WTC11 (cell line): Measurements from ENCODE around the gene N4BP2L1. TPM values are rescaled to one million over a fixed set of nuclear protein-coding genes. Genes with fewer than 3 reads are reported as not detected.

Source experiments
- ATAC-seq: fragments of 200-7000 bp; cut with Tn5 transposase; 2 replicates; pipeline ENCODE4 v1.10.0; 2021; ENCODE audit warnings: mild to moderate bottlenecking, moderate library complexity
- CTCF ChIA-PET: fragments of 300-600 bp; sonication (Branson Sonifier 250); formaldehyde crosslinking; loops from one replicate; lab custom pipeline; 2021; ENCODE audit warnings: antibody characterized with exemption; lab: Charles Lee
- POLR2A ChIA-PET: fragments of 350-600 bp; sonication (Branson Sonifier 250); formaldehyde crosslinking; loops from one replicate; lab custom pipeline; 2021; ENCODE audit warnings: antibody characterized with exemption; lab: Charles Lee
- DNase-seq: peaks from one replicate; pipeline ENCODE4 v3.0.0; 2021; ENCODE audit warnings: low spot score
- H3K27ac Mint-ChIP-seq: 2 replicates; pipeline ENCODE4 v1.8.0; 2021; ENCODE audit warnings: mixed read lengths
- H3K27me3 Mint-ChIP-seq: 2 replicates; pipeline ENCODE4 v1.8.0; 2021; ENCODE audit warnings: low read depth, mild to moderate bottlenecking, moderate library complexity, mixed read lengths
- H3K36me3 Mint-ChIP-seq: 2 replicates; pipeline ENCODE4 v1.8.0; 2021; ENCODE audit warnings: mixed read lengths
- H3K4me1 Mint-ChIP-seq: 2 replicates; pipeline ENCODE4 v1.8.0; 2022; ENCODE audit warnings: mixed read lengths
- H3K4me3 Mint-ChIP-seq: 2 replicates; pipeline ENCODE4 v1.8.0; 2021; ENCODE audit warnings: mild to moderate bottlenecking, moderate library complexity, mixed read lengths
- H3K9me3 Mint-ChIP-seq: 2 replicates; pipeline ENCODE4 v1.8.0; 2021; ENCODE audit warnings: mixed read lengths
- CTCF ChIP-seq: fragments of 200-600 bp; IDR thresholded peaks from 2 replicates; pipeline ENCODE4 v1.8.0; 2022; ENCODE audit warnings: antibody characterized with exemption
- JUN ChIP-seq: sonication (generic); formaldehyde crosslinking; IDR thresholded peaks from 2 replicates; pipeline ENCODE4 v1.8.0; 2023; ENCODE audit warnings: mild to moderate bottlenecking, missing genetic modification reagents
- NFATC4 ChIP-seq: fragments of 250-450 bp; sonication (Bioruptor Pico); IDR thresholded peaks from 2 replicates; pipeline ENCODE4 v1.9.0; 2021; ENCODE audit warnings: mild to moderate bottlenecking
- NFE2L1 ChIP-seq: sonication (generic); formaldehyde crosslinking; IDR thresholded peaks from 2 replicates; pipeline ENCODE4 v1.8.1; 2023; ENCODE audit warnings: missing genetic modification reagents
- RELA ChIP-seq: sonication (generic); formaldehyde crosslinking; IDR thresholded peaks from 2 replicates; pipeline ENCODE4 v1.8.1; 2022; ENCODE audit warnings: missing genetic modification reagents, mild to moderate bottlenecking, borderline replicate concordance
- RORB ChIP-seq: fragments of 250-450 bp; sonication (Bioruptor Pico); IDR thresholded peaks from 2 replicates; pipeline ENCODE4 v1.9.0; 2021; ENCODE audit warnings: mild to moderate bottlenecking
- TP53 ChIP-seq: sonication (generic); formaldehyde crosslinking; IDR thresholded peaks from 2 replicates; pipeline ENCODE4 v1.8.1; 2023; ENCODE audit warnings: mild to moderate bottlenecking, missing genetic modification reagents
- ZNF219 ChIP-seq: sonication (generic); formaldehyde crosslinking; IDR thresholded peaks from 2 replicates; pipeline ENCODE4 v1.8.0; 2023; ENCODE audit warnings: missing genetic modification reagents, mild to moderate bottlenecking, borderline replicate concordance
- ZNF232 ChIP-seq: sonication (generic); formaldehyde crosslinking; IDR thresholded peaks from 2 replicates; pipeline ENCODE4 v1.8.0; 2022; ENCODE audit warnings: mild to moderate bottlenecking, missing genetic modification reagents
- ZNF263 ChIP-seq: sonication (generic); formaldehyde crosslinking; IDR thresholded peaks from 2 replicates; pipeline ENCODE4 v1.8.1; 2022; ENCODE audit warnings: low read depth, mild to moderate bottlenecking, moderate library complexity, missing genetic modification reagents
- ZNF317 ChIP-seq: sonication (generic); formaldehyde crosslinking; IDR thresholded peaks from 2 replicates; pipeline ENCODE4 v1.8.1; 2023; ENCODE audit warnings: low read depth, mild to moderate bottlenecking, moderate library complexity, missing genetic modification reagents, borderline replicate concordance
- ZNF423 ChIP-seq: fragments of 250-450 bp; sonication (Bioruptor Pico); IDR thresholded peaks from 2 replicates; pipeline ENCODE4 v2.1.2; 2022; ENCODE audit warnings: mild to moderate bottlenecking, moderate library complexity
- ZNF532 ChIP-seq: fragments of 250-450 bp; sonication (Bioruptor Pico); IDR thresholded peaks from 2 replicates; pipeline ENCODE4 v1.9.0; 2021; ENCODE audit warnings: mild to moderate bottlenecking, borderline replicate concordance
- total RNA-seq: library from RNA; stranded (reverse); gene quantifications from 3 replicates; pipeline ENCODE4 v1.2.3, GENCODE V29; 2021
- TF ChIP-seq, protein P1 (sequence below): sonication (generic); formaldehyde crosslinking; IDR thresholded peaks from 2 replicates; pipeline ENCODE4 v1.8.0; 2022; ENCODE audit warnings: mild to moderate bottlenecking, missing genetic modification reagents
- TF ChIP-seq, protein P2 (sequence below): fragments of 250-450 bp; sonication (Bioruptor Pico); IDR thresholded peaks from 2 replicates; pipeline ENCODE4 v1.9.0; 2021; ENCODE audit warnings: moderate library complexity, mild to moderate bottlenecking, inconsistent platforms, borderline replicate concordance
- TF ChIP-seq, protein P3 (sequence below): sonication (generic); formaldehyde crosslinking; IDR thresholded peaks from 2 replicates; pipeline ENCODE4 v1.8.0; 2023; ENCODE audit warnings: mild to moderate bottlenecking, missing genetic modification reagents
- TF ChIP-seq, protein P4 (sequence below): fragments of 250-450 bp; sonication (Bioruptor Pico); IDR thresholded peaks from 2 replicates; pipeline ENCODE4 v1.9.0; 2021; ENCODE audit warnings: mild to moderate bottlenecking
- TF ChIP-seq, protein P5 (sequence below): sonication (generic); formaldehyde crosslinking; IDR thresholded peaks from 2 replicates; pipeline ENCODE4 v1.8.1; 2023; ENCODE audit warnings: mild to moderate bottlenecking, missing genetic modification reagents, moderate library complexity

N4BP2L1 gene
- total RNA-seq, 1 experiment from 2014 or later = 3.8 TPM

- TF ChIP-seq NFATC4 (no peak), TP53 (CRISPR knock-in tag) (no peak), ZNF232 (CRISPR knock-in tag) (no peak), RORB (CRISPR knock-in tag) (no peak), JUN (CRISPR knock-in tag) (no peak), RELA (CRISPR knock-in tag) (no peak), ZNF219 (CRISPR knock-in tag) (no peak), ZNF263 (no peak)
- TF ChIP-seq, protein P1, sequence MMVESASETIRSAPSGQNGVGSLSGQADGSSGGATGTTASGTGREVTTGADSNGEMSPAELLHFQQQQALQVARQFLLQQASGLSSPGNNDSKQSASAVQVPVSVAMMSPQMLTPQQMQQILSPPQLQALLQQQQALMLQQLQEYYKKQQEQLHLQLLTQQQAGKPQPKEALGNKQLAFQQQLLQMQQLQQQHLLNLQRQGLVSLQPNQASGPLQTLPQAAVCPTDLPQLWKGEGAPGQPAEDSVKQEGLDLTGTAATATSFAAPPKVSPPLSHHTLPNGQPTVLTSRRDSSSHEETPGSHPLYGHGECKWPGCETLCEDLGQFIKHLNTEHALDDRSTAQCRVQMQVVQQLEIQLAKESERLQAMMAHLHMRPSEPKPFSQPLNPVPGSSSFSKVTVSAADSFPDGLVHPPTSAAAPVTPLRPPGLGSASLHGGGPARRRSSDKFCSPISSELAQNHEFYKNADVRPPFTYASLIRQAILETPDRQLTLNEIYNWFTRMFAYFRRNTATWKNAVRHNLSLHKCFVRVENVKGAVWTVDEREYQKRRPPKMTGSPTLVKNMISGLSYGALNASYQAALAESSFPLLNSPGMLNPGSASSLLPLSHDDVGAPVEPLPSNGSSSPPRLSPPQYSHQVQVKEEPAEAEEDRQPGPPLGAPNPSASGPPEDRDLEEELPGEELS (CRISPR knock-in tag) = no peak
- TF ChIP-seq, protein P2, sequence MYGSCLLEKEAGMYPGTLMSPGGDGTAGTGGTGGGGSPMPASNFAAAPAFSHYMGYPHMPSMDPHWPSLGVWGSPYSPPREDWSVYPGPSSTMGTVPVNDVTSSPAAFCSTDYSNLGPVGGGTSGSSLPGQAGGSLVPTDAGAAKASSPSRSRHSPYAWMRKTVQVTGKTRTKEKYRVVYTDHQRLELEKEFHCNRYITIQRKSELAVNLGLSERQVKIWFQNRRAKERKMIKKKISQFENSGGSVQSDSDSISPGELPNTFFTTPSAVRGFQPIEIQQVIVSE (CRISPR knock-in tag) = no peak
- TF ChIP-seq, protein P3, sequence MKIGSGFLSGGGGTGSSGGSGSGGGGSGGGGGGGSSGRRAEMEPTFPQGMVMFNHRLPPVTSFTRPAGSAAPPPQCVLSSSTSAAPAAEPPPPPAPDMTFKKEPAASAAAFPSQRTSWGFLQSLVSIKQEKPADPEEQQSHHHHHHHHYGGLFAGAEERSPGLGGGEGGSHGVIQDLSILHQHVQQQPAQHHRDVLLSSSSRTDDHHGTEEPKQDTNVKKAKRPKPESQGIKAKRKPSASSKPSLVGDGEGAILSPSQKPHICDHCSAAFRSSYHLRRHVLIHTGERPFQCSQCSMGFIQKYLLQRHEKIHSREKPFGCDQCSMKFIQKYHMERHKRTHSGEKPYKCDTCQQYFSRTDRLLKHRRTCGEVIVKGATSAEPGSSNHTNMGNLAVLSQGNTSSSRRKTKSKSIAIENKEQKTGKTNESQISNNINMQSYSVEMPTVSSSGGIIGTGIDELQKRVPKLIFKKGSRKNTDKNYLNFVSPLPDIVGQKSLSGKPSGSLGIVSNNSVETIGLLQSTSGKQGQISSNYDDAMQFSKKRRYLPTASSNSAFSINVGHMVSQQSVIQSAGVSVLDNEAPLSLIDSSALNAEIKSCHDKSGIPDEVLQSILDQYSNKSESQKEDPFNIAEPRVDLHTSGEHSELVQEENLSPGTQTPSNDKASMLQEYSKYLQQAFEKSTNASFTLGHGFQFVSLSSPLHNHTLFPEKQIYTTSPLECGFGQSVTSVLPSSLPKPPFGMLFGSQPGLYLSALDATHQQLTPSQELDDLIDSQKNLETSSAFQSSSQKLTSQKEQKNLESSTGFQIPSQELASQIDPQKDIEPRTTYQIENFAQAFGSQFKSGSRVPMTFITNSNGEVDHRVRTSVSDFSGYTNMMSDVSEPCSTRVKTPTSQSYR = no peak
- TF ChIP-seq, protein P4, sequence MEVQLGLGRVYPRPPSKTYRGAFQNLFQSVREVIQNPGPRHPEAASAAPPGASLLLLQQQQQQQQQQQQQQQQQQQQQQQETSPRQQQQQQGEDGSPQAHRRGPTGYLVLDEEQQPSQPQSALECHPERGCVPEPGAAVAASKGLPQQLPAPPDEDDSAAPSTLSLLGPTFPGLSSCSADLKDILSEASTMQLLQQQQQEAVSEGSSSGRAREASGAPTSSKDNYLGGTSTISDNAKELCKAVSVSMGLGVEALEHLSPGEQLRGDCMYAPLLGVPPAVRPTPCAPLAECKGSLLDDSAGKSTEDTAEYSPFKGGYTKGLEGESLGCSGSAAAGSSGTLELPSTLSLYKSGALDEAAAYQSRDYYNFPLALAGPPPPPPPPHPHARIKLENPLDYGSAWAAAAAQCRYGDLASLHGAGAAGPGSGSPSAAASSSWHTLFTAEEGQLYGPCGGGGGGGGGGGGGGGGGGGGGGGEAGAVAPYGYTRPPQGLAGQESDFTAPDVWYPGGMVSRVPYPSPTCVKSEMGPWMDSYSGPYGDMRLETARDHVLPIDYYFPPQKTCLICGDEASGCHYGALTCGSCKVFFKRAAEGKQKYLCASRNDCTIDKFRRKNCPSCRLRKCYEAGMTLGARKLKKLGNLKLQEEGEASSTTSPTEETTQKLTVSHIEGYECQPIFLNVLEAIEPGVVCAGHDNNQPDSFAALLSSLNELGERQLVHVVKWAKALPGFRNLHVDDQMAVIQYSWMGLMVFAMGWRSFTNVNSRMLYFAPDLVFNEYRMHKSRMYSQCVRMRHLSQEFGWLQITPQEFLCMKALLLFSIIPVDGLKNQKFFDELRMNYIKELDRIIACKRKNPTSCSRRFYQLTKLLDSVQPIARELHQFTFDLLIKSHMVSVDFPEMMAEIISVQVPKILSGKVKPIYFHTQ = no peak
- Mint-ChIP-seq H3K9me3 (no peaks in the 10 kb centered on the region), H3K4me1 (no peaks in the 10 kb centered on the region), H3K4me3 (no peak overlapping the region), H3K36me3 (no peaks in the 10 kb centered on the region), H3K27me3 (no peaks in the 10 kb centered on the region), H3K27ac (no peak overlapping the region)
- no peak for ATAC-seq
- POLR2A ChIA-PET = no interaction called here
- CTCF ChIA-PET = interaction anchor here (0.9 to 1.0 kb wide), 2 partner anchors 9 to 105 kb away, joined by 3 read pairs; no protein-coding TSS in a partner anchor
- DNase-seq = no peak
Observed at GRCh38 chr13:32476021-32476731, 48.2 kb upstream of the N4BP2L1 start.

- no peaks in the 10 kb centered on the region for H3K27me3 Mint-ChIP-seq
- no peak for DNase-seq
- H3K4me3 Mint-ChIP-seq = no peak overlapping the region
- ATAC-seq = no peak
- no peak overlapping the region for H3K27ac Mint-ChIP-seq
- no peaks in the 10 kb centered on the region for H3K36me3 Mint-ChIP-seq
- no peaks in the 10 kb centered on the region for H3K9me3 Mint-ChIP-seq
- ChIA-PET POLR2A (no interaction called here), CTCF (no interaction called here)
- H3K4me1 Mint-ChIP-seq = no peaks in the 10 kb centered on the region
- TF ChIP-seq, protein P5, sequence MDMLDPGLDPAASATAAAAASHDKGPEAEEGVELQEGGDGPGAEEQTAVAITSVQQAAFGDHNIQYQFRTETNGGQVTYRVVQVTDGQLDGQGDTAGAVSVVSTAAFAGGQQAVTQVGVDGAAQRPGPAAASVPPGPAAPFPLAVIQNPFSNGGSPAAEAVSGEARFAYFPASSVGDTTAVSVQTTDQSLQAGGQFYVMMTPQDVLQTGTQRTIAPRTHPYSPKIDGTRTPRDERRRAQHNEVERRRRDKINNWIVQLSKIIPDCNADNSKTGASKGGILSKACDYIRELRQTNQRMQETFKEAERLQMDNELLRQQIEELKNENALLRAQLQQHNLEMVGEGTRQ (CRISPR knock-in tag) = no peak
- TF ChIP-seq ZNF532 (CRISPR knock-in tag) (no peak), NFE2L1 (CRISPR knock-in tag) (no peak), TP53 (CRISPR knock-in tag) (no peak), ZNF423 (CRISPR knock-in tag) (no peak), ZNF317 (CRISPR knock-in tag) (no peak), CTCF (no peak)
Observed at GRCh38 chr13:32474999-32475792, 47.3 kb upstream of the N4BP2L1 start.
